OCI-LY3 (cell line): ENCODE measurements around the gene NAPB.

Source experiments
- EZH2phosphoT487 ChIP-seq: fragments of 200-600 bp; shearing (Covaris generic); IDR thresholded peaks from 2 replicates; pipeline ENCODE4 v1.6.1; 2018; ENCODE audit warnings: antibody characterized with exemption, mixed run types, low read depth
- TF ChIP-seq, protein P1 (sequence below): fragments of 200-600, 300-600 bp; sonication (generic); IDR thresholded peaks from 2 replicates; pipeline ENCODE4 v1.5.1; 2014; ENCODE audit warnings: antibody characterized with exemption, low read length, low read depth

DNA sequence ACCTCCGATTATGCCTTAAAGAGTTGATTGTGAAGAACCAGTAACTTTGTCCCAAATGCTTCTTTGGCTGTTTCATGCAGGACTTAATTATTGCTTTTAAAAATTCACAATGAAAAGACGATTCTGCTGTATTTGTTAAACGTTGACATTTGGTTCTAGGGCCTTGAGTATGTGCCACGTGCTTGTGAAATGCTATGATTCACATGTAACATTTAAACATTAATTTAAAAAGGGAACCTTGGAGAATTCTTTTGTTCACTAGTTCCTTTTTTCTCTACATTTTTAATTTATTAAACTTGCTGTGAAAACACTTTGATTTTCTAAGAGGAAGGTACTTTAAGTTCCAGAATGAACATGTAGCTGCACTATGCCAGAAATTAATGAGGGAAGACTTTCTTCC, 49.8 kb downstream of the NAPB start:
- TF ChIP-seq, protein P1, sequence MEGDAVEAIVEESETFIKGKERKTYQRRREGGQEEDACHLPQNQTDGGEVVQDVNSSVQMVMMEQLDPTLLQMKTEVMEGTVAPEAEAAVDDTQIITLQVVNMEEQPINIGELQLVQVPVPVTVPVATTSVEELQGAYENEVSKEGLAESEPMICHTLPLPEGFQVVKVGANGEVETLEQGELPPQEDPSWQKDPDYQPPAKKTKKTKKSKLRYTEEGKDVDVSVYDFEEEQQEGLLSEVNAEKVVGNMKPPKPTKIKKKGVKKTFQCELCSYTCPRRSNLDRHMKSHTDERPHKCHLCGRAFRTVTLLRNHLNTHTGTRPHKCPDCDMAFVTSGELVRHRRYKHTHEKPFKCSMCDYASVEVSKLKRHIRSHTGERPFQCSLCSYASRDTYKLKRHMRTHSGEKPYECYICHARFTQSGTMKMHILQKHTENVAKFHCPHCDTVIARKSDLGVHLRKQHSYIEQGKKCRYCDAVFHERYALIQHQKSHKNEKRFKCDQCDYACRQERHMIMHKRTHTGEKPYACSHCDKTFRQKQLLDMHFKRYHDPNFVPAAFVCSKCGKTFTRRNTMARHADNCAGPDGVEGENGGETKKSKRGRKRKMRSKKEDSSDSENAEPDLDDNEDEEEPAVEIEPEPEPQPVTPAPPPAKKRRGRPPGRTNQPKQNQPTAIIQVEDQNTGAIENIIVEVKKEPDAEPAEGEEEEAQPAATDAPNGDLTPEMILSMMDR: no peak
- TF ChIP-seq EZH2phosphoT487: no peak
